GM19043 (cell line): Measurements from ENCODE around the gene UCN2.
A peak's percentile ranks its signal among the peaks of the same experiment; 100 is the strongest.

Source experiments
- ATAC-seq: cut with Tn5 transposase; IDR thresholded peaks from one replicate; pipeline ENCODE4 v1.9.1; 2021; ENCODE audit warnings: low read depth; ENCODE audit not compliant: unreplicated experiment

The UCN2 gene

GRCh38 chr3:48563382-48563918 lies at the start of gene UCN2:
TSS of gene UCN2 (minus strand) at chr3:48563781. CDS start at chr3:48563124, 657 bp downstream.
- no peak for ATAC-seq

GRCh38 chr3:48612309-48612708 lies 48.7 kb upstream of the UCN2 start:
- ATAC-seq = no peak

- ATAC-seq = peak; percentile 96
Measured at GRCh38 chr3:48609088-48610005, 45.8 kb upstream of the UCN2 start, which contains the start of gene UQCRC1. TSS of gene UQCRC1 (minus strand) at chr3:48609646. CDS start at chr3:48609620, 26 bp downstream.

- no peak for ATAC-seq
Measured at GRCh38 chr3:48607519-48607918, 43.9 kb upstream of the UCN2 start.

- ATAC-seq = no peak
Measured at GRCh38 chr3:48601622-48601994, 38.0 kb upstream of the UCN2 start.

- ATAC-seq = no peak
Measured at GRCh38 chr3:48600711-48601621, 37.4 kb upstream of the UCN2 start.

GRCh38 chr3:48599509-48600285 lies 36.1 kb upstream of the UCN2 start:
- ATAC-seq = no peak

- ATAC-seq = no peak
Measured at GRCh38 chr3:48599077-48599501, 35.5 kb upstream of the UCN2 start.

- ATAC-seq = no peak
Measured at GRCh38 chr3:48598323-48599076, 34.9 kb upstream of the UCN2 start.

- ATAC-seq = no peak
Measured at GRCh38 chr3:48597408-48597800, 33.8 kb upstream of the UCN2 start.

- ATAC-seq = no peak
Measured at GRCh38 chr3:48596676-48597407, 33.3 kb upstream of the UCN2 start.

- ATAC-seq = no peak
Measured at GRCh38 chr3:48596157-48596556, 32.6 kb upstream of the UCN2 start.

- ATAC-seq = no peak
Measured at GRCh38 chr3:48595526-48596121, 32.0 kb upstream of the UCN2 start.

- no peak for ATAC-seq
Measured at GRCh38 chr3:48595075-48595525, 31.5 kb upstream of the UCN2 start, which contains the start of gene COL7A1. TSS of gene COL7A1 (minus strand) at chr3:48595329. CDS start at chr3:48595159, 170 bp downstream.

- ATAC-seq = no peak
Measured at GRCh38 chr3:48594417-48595049, 31.0 kb upstream of the UCN2 start.

GRCh38 chr3:48593337-48593736 lies 29.8 kb upstream of the UCN2 start:
- ATAC-seq = no peak

- no peak for ATAC-seq
Measured at GRCh38 chr3:48592519-48593087, 29.0 kb upstream of the UCN2 start.
